Neutrophil (primary cell): ENCODE results near the gene FIGNL1.

Source experiments
- H3K27ac ChIP-seq: fragments of 200-600 bp; sonication (generic); 2 replicates; pipeline ENCODE4 v1.5.1; 2016; ENCODE audit warnings: mild to moderate bottlenecking, moderate library complexity
- H3K27me3 ChIP-seq: fragments of 200-600 bp; sonication (generic); 2 replicates; pipeline ENCODE4 v1.6.0; 2016; ENCODE audit warnings: mild to moderate bottlenecking
- H3K36me3 ChIP-seq: fragments of 200-600 bp; sonication (generic); 2 replicates; pipeline ENCODE4 v1.5.1; 2017
- H3K4me1 ChIP-seq, 2 experiments: fragments of 200-600 bp in 1 of 2; sonication (generic) in 1 of 2; 1 replicate in 1 of 2; 2 replicates in 1 of 2; pipeline versions ENCODE4 v1.5.1 to v1.6.1; 2013 to 2016; ENCODE audit warnings: low read depth in 1 of 2, low read length in 1 of 2, mild to moderate bottlenecking in 1 of 2, moderate library complexity in 1 of 2; ENCODE audit not compliant: control insufficient read depth in 1 of 2, insufficient read depth in 1 of 2
- H3K4me3 ChIP-seq, 2 experiments: fragments of 200-600 bp in 1 of 2; sonication (generic) in 1 of 2; 1 replicate in 1 of 2; 2 replicates in 1 of 2; pipeline ENCODE4 v1.5.1; 2013 to 2016; ENCODE audit warnings: low read depth in 1 of 2, low read length in 1 of 2, mild to moderate bottlenecking in 1 of 2, moderate library complexity in 1 of 2
- H3K9me3 ChIP-seq: fragments of 200-600 bp; sonication (generic); 2 replicates; pipeline ENCODE4 v1.5.1; 2016
- CTCF ChIP-seq: fragments of 200-600 bp; sonication (generic); IDR thresholded peaks from 2 replicates; pipeline ENCODE4 v1.5.1; 2016; ENCODE audit warnings: antibody characterized with exemption

Gene FIGNL1

GRCh38 chr7:50455658-50456057 is 5.5 kb upstream of the FIGNL1 start:
- Histone ChIP-seq H3K4me3 (no peak overlapping the region), H3K9me3 (no peaks in the 10 kb centered on the region), H3K4me1 (peaks cover 4% of the 10 kb centered on the region in 2 experiments), H3K27me3 (peaks cover 6% of the 10 kb centered on the region), H3K36me3 (no peaks in the 10 kb centered on the region), H3K27ac (no peak overlapping the region)
- no peak for TF ChIP-seq CTCF

GRCh38 chr7:50454968-50455367 is 4.8 kb upstream of the FIGNL1 start:
- Histone ChIP-seq H3K9me3 (no peaks in the 10 kb centered on the region), H3K4me3 (no peak overlapping the region), H3K27ac (no peak overlapping the region), H3K36me3 (no peaks in the 10 kb centered on the region), H3K27me3 (peaks cover 6% of the 10 kb centered on the region), H3K4me1 (peaks cover 7% of the 10 kb centered on the region in 2 experiments)
- TF ChIP-seq CTCF: no peak

GRCh38 chr7:50450590-50451032 is 461 bp upstream of the FIGNL1 start:
- Histone ChIP-seq H3K27me3 (no peaks in the 10 kb centered on the region), H3K36me3 (peaks cover 15% of the 10 kb centered on the region), H3K9me3 (no peaks in the 10 kb centered on the region), H3K27ac (peak overlapping the region; percentile 56), H3K4me3 (peak overlapping the region; percentile 84), H3K4me1 (peaks cover 12 to 15% of the 10 kb centered on the region in 2 experiments)
- no peak for TF ChIP-seq CTCF

DNA sequence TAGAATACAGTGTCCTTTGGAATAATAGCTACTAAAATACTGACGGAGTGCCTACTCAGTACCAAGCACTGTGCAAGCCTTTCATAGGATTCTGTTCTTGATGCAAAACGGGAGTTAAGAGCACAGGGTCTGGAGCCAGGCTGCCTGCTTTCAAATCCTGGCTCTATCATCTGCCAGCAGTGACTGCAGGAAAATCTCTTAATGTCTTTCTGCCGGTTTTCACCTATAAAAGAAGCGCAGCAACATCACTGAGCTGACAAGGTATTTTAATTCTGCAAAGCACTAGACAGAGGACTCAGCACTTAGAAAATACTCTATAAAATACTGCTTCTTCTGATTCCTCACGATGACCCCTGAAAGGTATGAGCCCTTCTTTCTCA is 659 bp downstream of the FIGNL1 start:
- Histone ChIP-seq H3K27ac (peak overlapping the region; percentile 56), H3K9me3 (no peaks in the 10 kb centered on the region), H3K36me3 (peaks cover 24% of the 10 kb centered on the region), H3K4me1 (peaks cover 12 to 15% of the 10 kb centered on the region in 2 experiments), H3K4me3 (peak overlapping the region; percentile 84), H3K27me3 (no peaks in the 10 kb centered on the region)
- no peak for TF ChIP-seq CTCF

- Histone ChIP-seq H3K4me1 (peaks cover 12 to 15% of the 10 kb centered on the region in 2 experiments), H3K9me3 (no peaks in the 10 kb centered on the region), H3K27ac (no peak overlapping the region), H3K36me3 (peaks cover 30% of the 10 kb centered on the region), H3K4me3 (no peak overlapping the region), H3K27me3 (no peaks in the 10 kb centered on the region)
- TF ChIP-seq CTCF: no peak
Measured at GRCh38 chr7:50448823-50449222, 1.3 kb downstream of the FIGNL1 start.

GRCh38 chr7:50446542-50446960 is 3.6 kb downstream of the FIGNL1 start:
- TF ChIP-seq CTCF: no peak
- H3K4me1 ChIP-seq: peaks cover 12 to 15% of the 10 kb centered on the region in 2 experiments
- H3K27me3 ChIP-seq: no peaks in the 10 kb centered on the region
- no peak overlapping the region for H3K27ac ChIP-seq
- no peaks in the 10 kb centered on the region for H3K9me3 ChIP-seq
- H3K4me3 ChIP-seq: no peak overlapping the region
- H3K36me3 ChIP-seq: peaks cover 30% of the 10 kb centered on the region
